SKM-1 treated with dmso at 0.1 percent for 144 hours (cell line): ENCODE results near the gene MTMR1.

Source experiments
- DNase-seq: peaks from one replicate; lab custom pipeline; 2025; ENCODE audit not compliant: unreplicated experiment; lab: John Stamatoyannopoulos, UW

MTMR1 gene

GRCh38 chrX:150692831-150693724 is at the start of gene MTMR1:
MTMR1 (plus strand) TSS chrX:150693396; CDS start chrX:150693531, 135 bp downstream.
- DNase-seq = no peak

- DNase-seq = no peak
Measured at GRCh38 chrX:150643958-150644357, 49.2 kb upstream of the MTMR1 start.

GRCh38 chrX:150644422-150644821 is 48.8 kb upstream of the MTMR1 start:
- no peak for DNase-seq

- no peak for DNase-seq
Measured at GRCh38 chrX:150647331-150647730, 45.9 kb upstream of the MTMR1 start.

GRCh38 chrX:150648296-150648940 is 44.8 kb upstream of the MTMR1 start:
- no peak for DNase-seq

GRCh38 chrX:150649096-150649870 is 43.9 kb upstream of the MTMR1 start:
- DNase-seq = no peak

GRCh38 chrX:150651906-150652305 is 41.3 kb upstream of the MTMR1 start:
- no peak for DNase-seq

- DNase-seq = no peak
Measured at GRCh38 chrX:150655788-150656187, 37.4 kb upstream of the MTMR1 start.

- DNase-seq = no peak
Measured at GRCh38 chrX:150663073-150663472, 30.1 kb upstream of the MTMR1 start.

- DNase-seq = no peak
Measured at GRCh38 chrX:150664290-150664689, 28.9 kb upstream of the MTMR1 start.

GRCh38 chrX:150676221-150676620 is 17.0 kb upstream of the MTMR1 start:
- no peak for DNase-seq

- DNase-seq = no peak
Measured at GRCh38 chrX:150680974-150681373, 12.2 kb upstream of the MTMR1 start.

- no peak for DNase-seq
Measured at GRCh38 chrX:150683112-150683511, 10.1 kb upstream of the MTMR1 start.

GRCh38 chrX:150683536-150684146 is 9.6 kb upstream of the MTMR1 start:
- DNase-seq = peak; percentile 11

- DNase-seq = no peak
Measured at GRCh38 chrX:150688911-150689451, 4.2 kb upstream of the MTMR1 start.

GRCh38 chrX:150690126-150690525 is 3.1 kb upstream of the MTMR1 start:
- DNase-seq = no peak

- DNase-seq = no peak
Measured at GRCh38 chrX:150692296-150692695, 900 bp upstream of the MTMR1 start.

- DNase-seq = no peak
Measured at GRCh38 chrX:150693725-150694574, 754 bp downstream of the MTMR1 start.

GRCh38 chrX:150694738-150695410 is 1.7 kb downstream of the MTMR1 start:
- no peak for DNase-seq
